GM23338 (cell line): ENCODE results near the gene ZNF106. TPM values are rescaled to one million over a fixed set of nuclear protein-coding genes. Genes with fewer than 3 reads are reported as not detected.

Source experiments
- ATAC-seq: fragments of 200-7000 bp; cut with Tn5 transposase; 3 replicates; pipeline ENCODE4 v1.9.1; 2020
- DNase-seq: peaks from one replicate; pipeline ENCODE4 v3.0.0-alpha.2; 2015; ENCODE audit warnings: low spot score
- H2AFZ ChIP-seq: fragments of 200-600 bp; sonication (generic); 2 replicates; pipeline ENCODE4 v1.8.0; 2016; ENCODE audit warnings: antibody characterized with exemption, mild to moderate bottlenecking, moderate library complexity
- H3F3A ChIP-seq: fragments of 200-600 bp; sonication (generic); replicated peaks from 2 replicates; pipeline ENCODE4 v1.8.0; 2017; ENCODE audit warnings: antibody characterized with exemption, mixed run types, low read depth
- H3K27ac ChIP-seq: fragments of 200-600 bp; sonication (generic); 2 replicates; pipeline ENCODE4 v1.6.1; 2016; ENCODE audit warnings: low read depth
- H3K27me3 ChIP-seq: fragments of 200-600 bp; sonication (generic); 2 replicates; pipeline ENCODE4 v1.8.0; 2016; ENCODE audit warnings: mild to moderate bottlenecking, mixed run types, moderate library complexity; ENCODE audit not compliant: insufficient read depth
- H3K36me3 ChIP-seq: fragments of 200-600 bp; sonication (generic); 2 replicates; pipeline ENCODE4 v1.8.0; 2016; ENCODE audit warnings: mild to moderate bottlenecking; ENCODE audit not compliant: insufficient read depth
- H3K4me1 ChIP-seq: fragments of 200-600 bp; sonication (generic); 2 replicates; pipeline ENCODE4 v1.8.0; 2016; ENCODE audit warnings: mild to moderate bottlenecking, moderate library complexity; ENCODE audit not compliant: insufficient read depth
- H3K4me2 ChIP-seq: fragments of 200-600 bp; sonication (generic); 2 replicates; pipeline ENCODE4 v1.7.1; 2017; ENCODE audit warnings: mixed run types
- H3K4me3 ChIP-seq: fragments of 200-600 bp; sonication (generic); 2 replicates; pipeline ENCODE4 v1.6.1; 2016; ENCODE audit warnings: mixed run types
- H3K79me2 ChIP-seq: fragments of 200-600 bp; sonication (generic); replicated peaks from 2 replicates; pipeline ENCODE4 v1.8.0; 2017; ENCODE audit warnings: mild to moderate bottlenecking; ENCODE audit not compliant: insufficient read depth
- H3K9me2 ChIP-seq: fragments of 200-600 bp; sonication (generic); 2 replicates; pipeline ENCODE4 v1.8.0; 2017; ENCODE audit not compliant: insufficient read depth
- H4K20me1 ChIP-seq: fragments of 200-600 bp; sonication (generic); replicated peaks from 2 replicates; pipeline ENCODE4 v1.8.0; 2017; ENCODE audit warnings: mild to moderate bottlenecking; ENCODE audit not compliant: insufficient read depth
- H3K27ac Mint-ChIP-seq: 2 replicates; pipeline ENCODE4 v1.8.0; 2020; ENCODE audit warnings: inconsistent platforms, mild to moderate bottlenecking, moderate library complexity, mixed read lengths
- H3K27me3 Mint-ChIP-seq: 3 replicates; pipeline ENCODE4 v1.8.0; 2022; ENCODE audit warnings: low read depth, mild to moderate bottlenecking, moderate library complexity, mixed read lengths, inconsistent platforms; ENCODE audit not compliant: insufficient read depth, poor library complexity
- H3K36me3 Mint-ChIP-seq: 3 replicates; pipeline ENCODE4 v1.8.0; 2021; ENCODE audit warnings: low read depth, mild to moderate bottlenecking, inconsistent platforms, moderate library complexity, mixed read lengths
- H3K4me1 Mint-ChIP-seq: 3 replicates; pipeline ENCODE4 v1.8.0; 2020; ENCODE audit warnings: mild to moderate bottlenecking, inconsistent platforms, mixed read lengths
- H3K4me3 Mint-ChIP-seq: 3 replicates; pipeline ENCODE4 v1.8.0; 2021; ENCODE audit warnings: moderate library complexity, mild to moderate bottlenecking, inconsistent platforms, mixed read lengths
- H3K9me3 Mint-ChIP-seq: 3 replicates; pipeline ENCODE4 v1.8.0; 2020; ENCODE audit warnings: moderate library complexity, mild to moderate bottlenecking, inconsistent platforms, mixed read lengths
- CTCF ChIP-seq, 2 experiments: fragments of 200-600 bp in 1 of 2; sonication (generic) in 1 of 2; conservative IDR thresholded peaks; 2 replicates each; pipeline versions ENCODE4 v1.5.1 to v1.6.1; 2016 to 2017; ENCODE audit warnings: antibody characterized with exemption in 2 of 2, low read depth in 2 of 2, mild to moderate bottlenecking in 2 of 2, moderate library complexity in 1 of 2
- ETS1 ChIP-seq: IDR thresholded peaks from 2 replicates; pipeline ENCODE4 v1.6.1; 2016; ENCODE audit warnings: antibody characterized with exemption
- EZH2 ChIP-seq: fragments of 200-600 bp; sonication (generic); IDR thresholded peaks from one replicate; pipeline ENCODE4 v1.8.0; 2017; ENCODE audit warnings: antibody characterized with exemption, mild to moderate bottlenecking, low read depth; ENCODE audit not compliant: unreplicated experiment
- NANOG ChIP-seq: IDR thresholded peaks from 2 replicates; pipeline ENCODE4 v1.6.1; 2016; ENCODE audit warnings: antibody characterized with exemption, borderline replicate concordance
- ZNF331 ChIP-seq: fragments of 250-450 bp; sonication (Bioruptor Pico); IDR thresholded peaks from 2 replicates; pipeline ENCODE4 v1.5.0; 2020; ENCODE audit warnings: low read depth, mild to moderate bottlenecking, moderate library complexity
- ZNF462 ChIP-seq: fragments of 250-450 bp; sonication (Bioruptor Pico); IDR thresholded peaks from 2 replicates; pipeline ENCODE4 v1.5.0; 2020; ENCODE audit warnings: mild to moderate bottlenecking, moderate library complexity
- polyA plus RNA-seq: library from polyadenylated mRNA; unstranded; fragments of >200 nt; fragmentation: Nextera tagmentation; extraction: Ambion mirVana; gene quantifications from 2 replicates; pipeline ENCODE4 v1.2.1, GENCODE V29; 2016
- total RNA-seq: library from RNA; depleted of rRNA; stranded (reverse); fragments of >200 nt; shearing (Covaris generic); gene quantifications from 2 replicates; pipeline ENCODE4 v1.2.3, GENCODE V29; 2014

ZNF106 gene
- total and polyA plus RNA-seq, 2 experiments from 2014 or later: 48.0 to 53.7 TPM

GRCh38 chr15:42508263-42508690 lies 17.3 kb upstream of the ZNF106 start:
- H3K4me3 Mint-ChIP-seq: no peak overlapping the region
- DNase-seq (peak; percentile 17), ATAC-seq (no peak)
- H3K27ac ChIP-seq: no peak overlapping the region
- peaks cover 55% of the 10 kb centered on the region for H3K79me2 ChIP-seq
- H4K20me1 ChIP-seq: peaks cover 11% of the 10 kb centered on the region
- no peak overlapping the region for H2AFZ ChIP-seq
- H3K27ac Mint-ChIP-seq: no peak overlapping the region
- no peaks in the 10 kb centered on the region for H3K9me2 ChIP-seq
- no peaks in the 10 kb centered on the region for H3K4me1 Mint-ChIP-seq
- no peaks in the 10 kb centered on the region for H3F3A ChIP-seq
- peaks cover 4% of the 10 kb centered on the region for H3K27me3 Mint-ChIP-seq
- no peaks in the 10 kb centered on the region for H3K27me3 ChIP-seq
- no peaks in the 10 kb centered on the region for H3K4me1 ChIP-seq
- peaks cover 7% of the 10 kb centered on the region; the same call in 2 of the 3 replicates for H3K36me3 Mint-ChIP-seq
- TF ChIP-seq EZH2: no peak
- no peak for TF ChIP-seq NANOG
- TF ChIP-seq ZNF331 (CRISPR knock-in tag): no peak
- TF ChIP-seq CTCF (conservative IDR thresholded peaks at IDR 0.05; ENCODE audit: low read depth in 2 of 2): no peak
- no peak for TF ChIP-seq ETS1
- no peak for TF ChIP-seq ZNF462 (CRISPR knock-in tag)
- H3K4me2 ChIP-seq: no peak overlapping the region
- no peak overlapping the region for H3K4me3 ChIP-seq
- no peaks in the 10 kb centered on the region for H3K36me3 ChIP-seq
- no peaks in the 10 kb centered on the region for H3K9me3 Mint-ChIP-seq
